GM19351 (cell line): ENCODE measurements around the gene DNAH8.

ENCODE experiments used
- ATAC-seq: cut with Tn5 transposase; IDR thresholded peaks from one replicate; pipeline ENCODE4 v1.9.1; 2021; ENCODE audit warnings: mild to moderate bottlenecking, moderate library complexity; ENCODE audit not compliant: unreplicated experiment

DNAH8 gene

GRCh38 chr6:39065561-39065960, 350.4 kb downstream of the DNAH8 start:
- no peak for ATAC-seq

- no peak for ATAC-seq
Observed at GRCh38 chr6:39068391-39068790, 353.3 kb downstream of the DNAH8 start.

- ATAC-seq: no peak
Observed at GRCh38 chr6:39072830-39073229, 357.7 kb downstream of the DNAH8 start.

GRCh38 chr6:39073471-39074355, 358.6 kb downstream of the DNAH8 start:
- ATAC-seq: no peak

GRCh38 chr6:39074486-39074885, 359.4 kb downstream of the DNAH8 start:
- no peak for ATAC-seq

- ATAC-seq: no peak
Observed at GRCh38 chr6:39075010-39075686, 360.0 kb downstream of the DNAH8 start.

GRCh38 chr6:39075807-39076622, 360.9 kb downstream of the DNAH8 start:
- ATAC-seq: no peak

GRCh38 chr6:39076623-39077535, 361.8 kb downstream of the DNAH8 start:
- no peak for ATAC-seq

GRCh38 chr6:39077882-39078594, 362.9 kb downstream of the DNAH8 start:
- ATAC-seq: no peak

- no peak for ATAC-seq
Observed at GRCh38 chr6:39078695-39079094, 363.6 kb downstream of the DNAH8 start.

- no peak for ATAC-seq
Observed at GRCh38 chr6:39079197-39080125, 364.4 kb downstream of the DNAH8 start.
